ENCODE measurements around the gene ADAM17. TPM values are rescaled to one million over a fixed set of nuclear protein-coding genes. Genes with fewer than 3 reads are reported as not detected.

Gene ADAM17
- total and polyA plus RNA-seq, 2 of the 8 experiments (the other 6 are each of a cell fraction or from before 2014, with no cell fraction given) = 6.5 to 23.5 TPM

- H4K91ac ChIP-seq (replicated peaks; ENCODE audit: insufficient read length, low read length) = no peak overlapping the region
- no peak overlapping the region for H3K14ac ChIP-seq (ENCODE audit: insufficient read length)
- 0 out of 2 replicates have a peak, but pooled peaks have one; percentile 52 for TF ChIP-seq MAX (IDR thresholded peaks at IDR 0.05)
- TF ChIP-seq ASH2L (IDR thresholded peaks at IDR 0.05; ENCODE audit: low read length) = no peak
- peak in 1 of 2 experiments; percentile 41; a peak in 1 of 3 replicates for TF ChIP-seq POLR2A (IDR thresholded peaks at IDR 0.05; ENCODE audit: control extremely low read depth in 1 of 2, low read depth in 2 of 2, low read length in 2 of 2)
- peak; percentile 69; the same call in 1 of the 2 replicates for TF ChIP-seq E2F6 (IDR thresholded peaks at IDR 0.05)
- TF ChIP-seq RAD21 (IDR thresholded peaks at IDR 0.05 in 1 of 2, conservative IDR thresholded peaks at IDR 0.05 in 1 of 2; ENCODE audit: low read depth in 2 of 2, low read length in 2 of 2) = no peak
- TF ChIP-seq ZNF274 (IDR thresholded peaks at IDR 0.05; ENCODE audit: borderline replicate concordance, extremely low read depth, low read length) = no peak
- no peak for TF ChIP-seq HDAC6 (IDR thresholded peaks at IDR 0.05; ENCODE audit: low read depth, low read length)
- TF ChIP-seq KDM4A (IDR thresholded peaks at IDR 0.05; ENCODE audit: low read depth, low read length, severe bottlenecking) = peak; percentile 22
- no peak overlapping the region for H3K23ac ChIP-seq (ENCODE audit: insufficient read length)
- FAIRE-seq (no peak), DNase-seq (ENCODE audit: low read depth in 1 of 2, low spot score in 2 of 2) (peak in 1 of 2 experiments; percentile 51)
- H2BK15ac ChIP-seq (ENCODE audit: low read length) = no peak overlapping the region
- H3K56ac ChIP-seq (replicated peaks; ENCODE audit: insufficient read length, low read depth, low read length) = no peak overlapping the region
- no peak overlapping the region for H2BK20ac ChIP-seq (ENCODE audit: low read length)
- H3K23me2 ChIP-seq (ENCODE audit: low read depth, low read length) = peaks cover 11% of the 10 kb centered on the region
- H3K4me1 ChIP-seq (replicated peaks in 1 of 4; ENCODE audit: control insufficient read depth in 3 of 4, insufficient read depth in 4 of 4, low read length in 3 of 4) = peaks cover 0 to 4% (median 2%) of the 10 kb centered on the region in 4 experiments; a peak in 2 of 7 replicates
- peak overlapping the region in 2 of 4 experiments; percentile 25 to 48; a peak in 4 of 7 replicates for H3K9ac ChIP-seq (replicated peaks in 1 of 4; ENCODE audit: extremely low read depth in 1 of 4, low read depth in 3 of 4, low read length in 3 of 4)
- 0 out of 2 replicates have a peak overlapping the region, but pooled peaks have one; percentile 1 for H2BK5ac ChIP-seq (ENCODE audit: low read depth, low read length)
- no peak overlapping the region for H2AK5ac ChIP-seq (ENCODE audit: low read depth, low read length)
- H3K27me3 ChIP-seq (replicated peaks in 1 of 4; ENCODE audit: control insufficient read depth in 3 of 4, extremely low read depth in 1 of 4, insufficient read depth in 3 of 4, low read length in 3 of 4) = peaks cover 0 to 2% (median 0%) of the 10 kb centered on the region in 4 experiments; a peak in 2 of 7 replicates
- H4K5ac ChIP-seq (ENCODE audit: insufficient read length, low read depth, low read length) = no peak overlapping the region
- no peak overlapping the region for H2BK12ac ChIP-seq (ENCODE audit: low read depth, low read length)
- H3K27ac ChIP-seq (ENCODE audit: low read depth, low read length) = no peak overlapping the region
- ChIA-PET POLR2A (ENCODE audit: partially characterized antibody) (interaction anchor here (0.8 to 2.9 kb wide), 4 partner anchors 9 to 157 kb away, joined by 3 to 12 read pairs (median 6); partner anchors contain the start of genes ADAM17 and YWHAQ), CTCF (ENCODE audit: partially characterized antibody) (interaction anchor here (0.7 to 1.7 kb wide), 5 partner anchors 296 to 585 kb away, joined by 3 to 6 read pairs (median 3); no protein-coding TSS in a partner anchor)
- no peak overlapping the region; the same call in 1 of the 2 replicates for H3K18ac ChIP-seq (ENCODE audit: extremely low read depth, low read length)
- peaks cover 5 to 25% (median 14%) of the 10 kb centered on the region in 4 experiments for H3K36me3 ChIP-seq (ENCODE audit: control insufficient read depth in 2 of 4, insufficient read depth in 4 of 4, low read length in 3 of 4)
- no peaks in the 10 kb centered on the region for H3K79me1 ChIP-seq (ENCODE audit: low read depth, low read length)
- no peak overlapping the region for H2BK120ac ChIP-seq (replicated peaks; ENCODE audit: low read depth, low read length)
- no peaks in the 10 kb centered on the region for H3K79me2 ChIP-seq (ENCODE audit: control insufficient read depth in 1 of 2, insufficient read depth in 2 of 2, low read length in 2 of 2)
- H2AFZ ChIP-seq (ENCODE audit: low read length) = no peak overlapping the region
- H4K8ac ChIP-seq (ENCODE audit: extremely low read depth, insufficient read depth, low read length) = peak overlapping the region; percentile 28
- H3K4me2 ChIP-seq (ENCODE audit: insufficient read depth in 1 of 2, low read depth in 2 of 2, low read length in 2 of 2) = peak overlapping the region; percentile 55 to 65
- no peaks in the 10 kb centered on the region for H4K20me1 ChIP-seq (replicated peaks in 1 of 2; ENCODE audit: control insufficient read depth in 1 of 2, insufficient read depth in 2 of 2, low read length in 2 of 2)
- peak overlapping the region; percentile 20 to 64 (median 48) for H3K4me3 ChIP-seq (ENCODE audit: extremely low read depth in 1 of 4, insufficient read depth in 2 of 4, low read depth in 3 of 4, low read length in 4 of 4)
- peaks cover 5% of the 10 kb centered on the region in 2 experiments; a peak in 3 of 4 replicates for H3K9me3 ChIP-seq (ENCODE audit: insufficient read depth in 2 of 2, low read depth in 1 of 2, low read length in 1 of 2)
- WGBS, 2 experiments (ENCODE audit: extremely low coverage in 1 of 2, insufficient coverage in 1 of 2, insufficient read length in 1 of 2, insufficient replicate concordance in 2 of 2, low coverage in 1 of 2, low lambda C conversion rate in 2 of 2, missing lambda C conversion rate in 1 of 2) = 37% methylated on average over 28 of the region's 39 CpGs; no CpG with 5 or more reads in 1 of the 2 experiments
- H3K4ac ChIP-seq (replicated peaks; ENCODE audit: insufficient read length, low read depth, low read length) = no peak overlapping the region
These were observed 81.7 kb downstream of the ADAM17 start for GRCh38 chr2:9473985-9474360.

Data from H1 (cell line).